Caco-2 (cell line): ENCODE data around the gene EVI2A. TPM values are rescaled to one million over a fixed set of nuclear protein-coding genes. Genes with fewer than 3 reads are reported as not detected.

ENCODE experiments used
- BruUV-seq: library from RNA; stranded (reverse); fragments of 400-500 nt; replicated peaks from 2 replicates; lab custom pipeline; 2021; lab: Mats Ljungman, UMichigan
- CTCF ChIA-PET: fragments of 300-600 bp; sonication (Branson Sonifier 250); formaldehyde crosslinking; loops from one replicate; lab custom pipeline; 2022; ENCODE audit warnings: antibody characterized with exemption; lab: Charles Lee
- POLR2A ChIA-PET: fragments of 300-600 bp; sonication (Branson Sonifier 250); formaldehyde crosslinking; loops from one replicate; lab custom pipeline; 2022; ENCODE audit warnings: antibody characterized with exemption; lab: Charles Lee
- DNase-seq, 2 experiments: peaks; one replicate each; pipeline versions ENCODE4 v3.0.0 to v3.0.0-alpha.2; 2020 to 2022
- H3K27me3 ChIP-seq: replicated peaks from 2 replicates; pipeline ENCODE4 v1.6.0; 2011; ENCODE audit warnings: low read length; ENCODE audit not compliant: control insufficient read depth, insufficient read depth
- H3K36me3 ChIP-seq: 2 replicates; pipeline ENCODE4 v1.5.1; 2011; ENCODE audit warnings: low read length; ENCODE audit not compliant: control insufficient read depth, insufficient read depth
- H3K4me1 ChIP-seq: fragments of 250-450 bp; sonication (Bioruptor Pico); 2 replicates; pipeline ENCODE4 v1.5.1; 2020; ENCODE audit warnings: mild to moderate bottlenecking
- H3K4me3 ChIP-seq: 2 replicates; pipeline ENCODE4 v1.5.1; 2011; ENCODE audit warnings: low read depth, mild to moderate bottlenecking, control low read depth, low read length
- H3K9me3 ChIP-seq: fragments of 250-450 bp; sonication (Bioruptor Pico); 2 replicates; pipeline ENCODE4 v1.5.1; 2020; ENCODE audit warnings: mild to moderate bottlenecking, moderate library complexity
- H3K27ac Mint-ChIP-seq: one replicate; pipeline ENCODE4 v1.8.0; 2022; ENCODE audit warnings: mixed read lengths; ENCODE audit not compliant: unreplicated experiment
- H3K27me3 Mint-ChIP-seq: one replicate; pipeline ENCODE4 v1.8.0; 2022; ENCODE audit warnings: mixed read lengths; ENCODE audit not compliant: insufficient read depth, unreplicated experiment
- H3K36me3 Mint-ChIP-seq: one replicate; pipeline ENCODE4 v1.8.0; 2022; ENCODE audit warnings: mild to moderate bottlenecking, mixed read lengths; ENCODE audit not compliant: insufficient read depth, unreplicated experiment
- H3K4me1 Mint-ChIP-seq: one replicate; pipeline ENCODE4 v1.8.0; 2022; ENCODE audit warnings: low read depth, mixed read lengths; ENCODE audit not compliant: unreplicated experiment
- H3K4me3 Mint-ChIP-seq: one replicate; pipeline ENCODE4 v1.8.0; 2022; ENCODE audit warnings: mild to moderate bottlenecking, moderate library complexity, mixed read lengths; ENCODE audit not compliant: unreplicated experiment
- H3K9me3 Mint-ChIP-seq: one replicate; pipeline ENCODE4 v1.8.0; 2022; ENCODE audit warnings: mixed read lengths; ENCODE audit not compliant: unreplicated experiment
- intact Hi-C: fragments of 100-400 bp; cut with micrococcal nuclease; formaldehyde crosslinking; loops from one replicate; pipeline ENCODE4 v1.10.0; 2022; ENCODE audit not compliant: unreplicated experiment
- total RNA-seq: library from RNA; stranded (reverse); gene quantifications from 2 replicates; pipeline ENCODE4 v1.2.3, GENCODE V29; 2022
- TF ChIP-seq, protein P1 (sequence below), 2 experiments: fragments of 200-600 bp in 1 of 2; IDR thresholded peaks; 1 replicate in 1 of 2; 2 replicates in 1 of 2; pipeline versions ENCODE4 v1.5.1 to v1.8.0; 2011 to 2022; ENCODE audit warnings: antibody characterized with exemption in 1 of 2, control low read depth in 1 of 2, inconsistent platforms in 1 of 2, low read depth in 1 of 2, low read length in 1 of 2, mild to moderate bottlenecking in 1 of 2, moderate library complexity in 1 of 2; ENCODE audit not compliant: insufficient read depth in 1 of 2, severe bottlenecking in 1 of 2, unreplicated experiment in 1 of 2

EVI2A gene
- total RNA-seq, 1 experiment from 2014 or later = not detected

GRCh38 chr17:31295489-31295871, 25.9 kb downstream of the EVI2A start:
- no peak overlapping the region for H3K4me3 Mint-ChIP-seq
- no peaks in the 10 kb centered on the region for H3K9me3 ChIP-seq
- no peaks in the 10 kb centered on the region for H3K27me3 ChIP-seq
- H3K4me1 Mint-ChIP-seq = no peaks in the 10 kb centered on the region
- H3K36me3 Mint-ChIP-seq = peaks cover 16% of the 10 kb centered on the region
- no peaks in the 10 kb centered on the region for H3K27me3 Mint-ChIP-seq
- ChIA-PET CTCF (no interaction called here), POLR2A (no interaction called here)
- no TSS peak for BruUV-seq
- no peak for DNase-seq
- TF ChIP-seq, protein P1, sequence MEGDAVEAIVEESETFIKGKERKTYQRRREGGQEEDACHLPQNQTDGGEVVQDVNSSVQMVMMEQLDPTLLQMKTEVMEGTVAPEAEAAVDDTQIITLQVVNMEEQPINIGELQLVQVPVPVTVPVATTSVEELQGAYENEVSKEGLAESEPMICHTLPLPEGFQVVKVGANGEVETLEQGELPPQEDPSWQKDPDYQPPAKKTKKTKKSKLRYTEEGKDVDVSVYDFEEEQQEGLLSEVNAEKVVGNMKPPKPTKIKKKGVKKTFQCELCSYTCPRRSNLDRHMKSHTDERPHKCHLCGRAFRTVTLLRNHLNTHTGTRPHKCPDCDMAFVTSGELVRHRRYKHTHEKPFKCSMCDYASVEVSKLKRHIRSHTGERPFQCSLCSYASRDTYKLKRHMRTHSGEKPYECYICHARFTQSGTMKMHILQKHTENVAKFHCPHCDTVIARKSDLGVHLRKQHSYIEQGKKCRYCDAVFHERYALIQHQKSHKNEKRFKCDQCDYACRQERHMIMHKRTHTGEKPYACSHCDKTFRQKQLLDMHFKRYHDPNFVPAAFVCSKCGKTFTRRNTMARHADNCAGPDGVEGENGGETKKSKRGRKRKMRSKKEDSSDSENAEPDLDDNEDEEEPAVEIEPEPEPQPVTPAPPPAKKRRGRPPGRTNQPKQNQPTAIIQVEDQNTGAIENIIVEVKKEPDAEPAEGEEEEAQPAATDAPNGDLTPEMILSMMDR (IDR thresholded peaks at IDR 0.05; ENCODE audit: insufficient read depth in 1 of 2, low read depth in 1 of 2, low read length in 1 of 2, severe bottlenecking in 1 of 2, unreplicated experiment in 1 of 2) = no peak
- no peaks in the 10 kb centered on the region for H3K9me3 Mint-ChIP-seq
- no peak overlapping the region for H3K4me3 ChIP-seq
- no peak overlapping the region for H3K27ac Mint-ChIP-seq
- H3K4me1 ChIP-seq = no peaks in the 10 kb centered on the region
- intact Hi-C loops = no loop called here
- no peaks in the 10 kb centered on the region for H3K36me3 ChIP-seq

DNA sequence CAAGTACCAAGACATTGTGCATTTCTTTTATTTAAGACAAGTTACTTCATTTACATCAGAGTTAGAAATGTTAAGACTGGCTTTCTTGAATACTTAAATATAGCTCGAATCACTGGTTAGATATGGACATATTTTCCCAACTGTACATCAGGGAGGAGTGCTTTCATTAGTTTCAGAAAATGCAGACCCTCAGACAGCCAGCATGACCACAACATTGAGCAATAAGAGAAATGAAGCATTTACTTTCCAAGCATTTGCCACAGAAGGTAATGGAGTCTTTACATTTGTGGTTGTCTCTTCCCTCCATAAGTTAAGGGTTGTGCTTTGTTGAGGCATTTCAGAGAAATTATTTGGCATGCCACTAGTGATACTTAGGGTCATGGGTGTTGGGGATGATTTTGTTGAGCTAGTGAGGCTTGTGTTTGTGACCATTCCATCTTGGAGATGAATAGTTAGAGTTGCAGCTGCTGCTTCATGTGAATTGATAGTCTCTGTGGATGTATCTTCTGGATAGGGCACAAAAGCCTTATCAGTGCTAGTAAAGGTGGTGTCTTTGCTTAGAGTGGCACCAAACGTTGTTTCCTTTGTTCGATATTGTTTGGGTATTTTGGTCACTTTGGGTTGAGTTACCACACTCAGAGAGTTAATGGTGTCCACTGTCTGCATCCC, 26.5 kb downstream of the EVI2A start:
- POLR2A ChIA-PET = no interaction called here
- BruUV-seq = no TSS peak
- Mint-ChIP-seq H3K4me3 (no peak overlapping the region), H3K27me3 (no peaks in the 10 kb centered on the region), H3K36me3 (peaks cover 16% of the 10 kb centered on the region), H3K27ac (no peak overlapping the region), H3K4me1 (no peaks in the 10 kb centered on the region), H3K9me3 (no peaks in the 10 kb centered on the region)
- CTCF ChIA-PET = no interaction called here
- Histone ChIP-seq H3K36me3 (no peaks in the 10 kb centered on the region), H3K9me3 (no peaks in the 10 kb centered on the region), H3K4me1 (no peaks in the 10 kb centered on the region), H3K27me3 (no peaks in the 10 kb centered on the region), H3K4me3 (no peak overlapping the region)
- intact Hi-C loops = no loop called here
- no peak for DNase-seq
- TF ChIP-seq, protein P1 (IDR thresholded peaks at IDR 0.05; ENCODE audit: insufficient read depth in 1 of 2, low read depth in 1 of 2, low read length in 1 of 2, severe bottlenecking in 1 of 2, unreplicated experiment in 1 of 2) = no peak

DNA sequence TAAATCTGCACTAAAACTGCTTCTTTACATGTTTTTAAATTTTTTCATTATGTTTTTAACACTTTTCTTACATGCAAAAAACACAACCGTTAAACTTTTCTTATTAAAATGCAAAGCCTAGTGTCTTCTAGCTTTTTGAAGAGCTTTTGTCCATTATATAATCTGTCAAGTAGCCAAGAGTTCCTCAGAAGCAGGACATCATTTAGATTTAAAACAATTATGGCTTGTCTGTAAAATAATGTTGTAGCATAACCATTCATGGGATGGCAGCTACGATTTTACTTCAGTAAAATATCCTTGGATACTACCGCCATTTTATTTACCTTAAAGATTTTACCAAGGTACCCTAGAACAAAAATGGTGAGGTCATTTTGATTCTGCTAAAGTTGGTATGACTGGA, 27.2 kb downstream of the EVI2A start:
- no TSS peak for BruUV-seq
- H3K27me3 Mint-ChIP-seq = no peaks in the 10 kb centered on the region
- POLR2A ChIA-PET = no interaction called here

More for the DNA sequence above, 27.2 kb downstream of the EVI2A start:
- no peaks in the 10 kb centered on the region for H3K36me3 ChIP-seq
- no peaks in the 10 kb centered on the region for H3K4me1 ChIP-seq
- H3K27me3 ChIP-seq = no peaks in the 10 kb centered on the region
- no peak overlapping the region for H3K4me3 ChIP-seq
- Mint-ChIP-seq H3K9me3 (no peaks in the 10 kb centered on the region), H3K36me3 (peaks cover 16% of the 10 kb centered on the region), H3K27ac (no peak overlapping the region), H3K4me3 (no peak overlapping the region), H3K4me1 (no peaks in the 10 kb centered on the region)
- no peak for DNase-seq
- H3K9me3 ChIP-seq = no peaks in the 10 kb centered on the region
- intact Hi-C loops = no loop called here
- TF ChIP-seq, protein P1 (IDR thresholded peaks at IDR 0.05; ENCODE audit: insufficient read depth in 1 of 2, low read depth in 1 of 2, low read length in 1 of 2, severe bottlenecking in 1 of 2, unreplicated experiment in 1 of 2) = no peak
- CTCF ChIA-PET = no interaction called here
